ENCODE results near the gene SRPK3. TPM values are rescaled to one million over a fixed set of nuclear protein-coding genes. Genes with fewer than 3 reads are reported as not detected.

SRPK3 gene
- polyA plus RNA-seq, 2 of the 4 experiments (the other 2 are of a cell fraction) = 0.03 TPM; not detected in 1

GRCh38 chrX:153736871-153737441, 43.9 kb upstream of the SRPK3 start:
- TF ChIP-seq HES2 (IDR thresholded peaks at IDR 0.05) (no peak), HOXB5 (CRISPR knock-in tag; IDR thresholded peaks at IDR 0.05) (no peak), KDM5A (IDR thresholded peaks at IDR 0.05) (no peak), ZC3H11A (IDR thresholded peaks at IDR 0.05) (no peak), HOXB13 (CRISPR knock-in tag; IDR thresholded peaks at IDR 0.05; ENCODE audit: low read depth) (no peak)
- no peaks in the 10 kb centered on the region for H3K9me3 ChIP-seq
- DNase-seq (ENCODE audit: low read depth in 1 of 2, low spot score in 1 of 2) (no peak), ATAC-seq (no peak), FAIRE-seq (no peak)
- H3K27ac ChIP-seq = no peak overlapping the region
- POLR2A ChIA-PET = no interaction called here
- CTCF ChIA-PET = interaction anchor here (0.9 to 1.1 kb wide), 3 partner anchors 14 to 74 kb away, joined by 3 to 4 read pairs (median 3); no protein-coding TSS in a partner anchor
- no peak overlapping the region for H3K4me2 ChIP-seq
- no peak overlapping the region for H3K4me3 ChIP-seq
- no peaks in the 10 kb centered on the region for H3K4me1 ChIP-seq
- WGBS (ENCODE audit: missing lambda C conversion rate) = 80% methylated on average over 14 of the region's 15 CpGs

GRCh38 chrX:153738056-153738605, 42.7 kb upstream of the SRPK3 start:
- WGBS (ENCODE audit: missing lambda C conversion rate) = 87% methylated on average over 22 of the region's 27 CpGs
- no peak overlapping the region for H3K4me3 ChIP-seq
- ATAC-seq = no peak
- FAIRE-seq = no peak
- TF ChIP-seq BHLHE40 (IDR thresholded peaks at IDR 0.05; ENCODE audit: low read depth, low read length) (no peak), CTCF (IDR thresholded peaks at IDR 0.05) (no peak), FOSL2 (IDR thresholded peaks at IDR 0.05) (no peak), FOSL2 (CRISPR knock-in tag; IDR thresholded peaks at IDR 0.05) (no peak), PBX3 (IDR thresholded peaks at IDR 0.05) (no peak), FOXS1 (CRISPR knock-in tag; IDR thresholded peaks at IDR 0.05) (no peak), ZFP36 (IDR thresholded peaks at IDR 0.05; ENCODE audit: borderline replicate concordance, partially characterized antibody) (no peak), GATA3 (IDR thresholded peaks at IDR 0.05; ENCODE audit: borderline replicate concordance) (no peak), CHD2 (IDR thresholded peaks at IDR 0.05; ENCODE audit: low read length, partially characterized antibody) (no peak), RNF2 (IDR thresholded peaks at IDR 0.05; ENCODE audit: borderline replicate concordance, low read depth) (no peak), ESRRA (IDR thresholded peaks at IDR 0.05; ENCODE audit: borderline replicate concordance, low read length) (no peak), RCOR1 (IDR thresholded peaks at IDR 0.05; ENCODE audit: low read depth, low read length) (no peak), CBX2 (IDR thresholded peaks at IDR 0.05; ENCODE audit: borderline replicate concordance, low read depth) (no peak), HOXB5 (CRISPR knock-in tag; IDR thresholded peaks at IDR 0.05) (no peak), HDAC2 (IDR thresholded peaks at IDR 0.05) (no peak), CBX8 (IDR thresholded peaks at IDR 0.05) (no peak), POLR2AphosphoS2 (conservative IDR thresholded peaks at IDR 0.05; ENCODE audit: low read length) (no peak), JUNB (IDR thresholded peaks at IDR 0.05) (no peak)
- CTCF ChIA-PET = interaction anchor here (0.9 kb wide), 1 partner anchor 26 kb away, joined by 4 read pairs; the partner anchor contains the start of gene PLXNB3
- POLR2A ChIA-PET = no interaction called here
- H3K4me1 ChIP-seq = no peaks in the 10 kb centered on the region
- DNase-seq (ENCODE audit: low read depth in 1 of 2, low spot score in 1 of 2) = no peak
- no peak overlapping the region for H3K4me2 ChIP-seq
- no peaks in the 10 kb centered on the region for H3K9me3 ChIP-seq
- no peak overlapping the region for H3K27ac ChIP-seq
